HG02938 (cell line): ENCODE results near the gene SPSB3.

Source experiments
- ATAC-seq: cut with Tn5 transposase; IDR thresholded peaks from one replicate; pipeline ENCODE4 v1.9.1; 2021; ENCODE audit warnings: mild to moderate bottlenecking, moderate library complexity; ENCODE audit not compliant: unreplicated experiment

SPSB3 gene

DNA sequence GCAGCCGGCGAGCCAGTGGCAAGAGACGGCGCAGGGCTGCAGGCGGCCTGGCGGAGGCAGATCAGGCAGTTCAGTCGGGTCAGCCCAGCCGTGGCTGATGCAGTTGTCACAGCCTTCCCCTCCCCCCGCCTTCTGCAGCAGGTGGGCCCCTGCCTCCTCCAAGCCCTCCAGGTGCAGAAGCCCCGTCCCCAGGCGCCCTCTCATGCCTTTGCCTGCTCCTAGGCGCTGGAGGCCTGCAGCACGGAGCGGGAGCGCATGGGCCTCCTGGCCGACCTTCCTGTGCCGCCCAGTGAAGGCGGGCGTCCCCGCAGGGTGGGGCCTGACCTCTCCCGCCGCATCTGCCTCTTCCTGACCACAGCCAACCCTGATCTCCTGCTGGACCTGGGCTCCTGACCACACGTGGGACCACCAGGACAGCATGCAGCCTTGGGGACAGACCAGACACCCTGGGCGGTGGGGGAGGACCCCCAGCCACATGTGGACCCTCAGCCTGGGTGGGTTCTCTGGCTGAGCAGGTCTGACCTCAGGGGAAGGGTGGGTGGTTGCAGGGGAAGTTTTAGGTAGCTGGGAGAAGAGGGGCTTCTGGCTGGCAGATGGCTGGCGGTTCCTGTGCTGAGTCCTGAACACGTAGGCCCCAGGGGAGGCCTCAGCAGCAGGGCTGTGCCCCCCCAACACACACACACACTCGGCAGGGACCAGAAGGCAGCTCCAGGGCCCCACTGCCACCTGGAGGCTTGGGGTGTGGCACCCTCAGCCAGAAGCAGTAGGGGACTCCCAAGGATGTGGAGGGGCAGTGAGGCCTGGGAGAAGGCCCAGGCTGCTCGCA lies 6.3 kb downstream of the SPSB3 start:
- ATAC-seq, result no peak

DNA sequence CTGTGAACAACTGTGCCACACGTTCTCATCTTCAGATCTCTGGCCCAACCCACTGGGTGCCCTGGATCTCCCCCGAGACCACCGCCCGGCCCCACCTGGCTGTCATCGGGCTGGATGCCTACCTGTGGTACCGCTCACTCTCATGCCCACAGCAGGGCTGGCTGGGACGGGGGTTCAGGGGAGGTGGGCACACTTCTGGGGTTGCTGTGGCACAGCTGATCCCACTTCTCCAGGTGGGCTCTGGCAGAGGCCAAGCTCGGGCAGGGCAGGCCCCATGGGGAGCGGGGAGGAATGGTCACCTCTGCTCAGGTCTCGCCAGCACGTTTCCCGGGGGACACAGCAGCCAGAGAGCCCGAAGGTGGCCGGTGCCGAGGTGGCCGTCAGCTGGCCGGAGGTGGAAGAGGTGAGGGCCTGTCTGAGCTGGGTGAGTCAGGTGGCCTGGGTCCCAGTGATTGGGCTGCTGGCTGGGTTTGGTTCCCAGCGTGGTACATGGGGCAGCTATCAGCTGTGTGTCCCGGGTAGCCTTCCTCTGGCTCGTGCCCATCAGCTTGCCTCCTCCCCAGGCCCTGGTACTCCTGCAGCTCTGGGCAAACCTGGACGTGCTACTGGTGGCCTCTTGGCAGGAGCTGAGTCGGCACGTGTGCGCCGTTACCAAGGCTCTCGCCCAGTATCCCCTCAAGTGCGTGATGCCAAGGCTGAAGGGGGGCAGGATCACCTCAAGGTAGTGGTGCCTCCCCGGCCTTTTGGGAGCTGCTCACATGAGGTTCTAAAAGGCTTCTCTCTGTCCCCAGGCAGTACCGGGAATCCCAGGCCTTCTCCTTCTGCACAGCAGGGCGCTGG lies 7.1 kb downstream of the SPSB3 start:
- ATAC-seq, result no peak

DNA sequence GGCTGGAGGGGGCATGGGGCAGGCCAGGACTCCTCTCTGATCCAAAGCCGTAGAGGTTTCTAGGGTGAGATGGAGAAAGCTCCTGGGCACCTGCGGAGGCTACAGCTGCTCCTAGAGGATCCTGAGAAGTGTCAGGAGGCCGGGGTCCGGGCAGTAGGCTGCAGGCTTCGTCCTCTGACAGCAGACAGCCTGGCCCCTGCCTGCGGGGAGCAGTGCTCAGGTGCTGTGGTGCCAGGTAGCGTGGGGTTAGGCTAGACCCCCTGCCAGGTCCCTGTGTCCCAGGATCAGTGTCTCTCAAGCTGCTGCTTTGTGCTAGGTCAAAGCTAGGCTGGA lies 8.0 kb downstream of the SPSB3 start:
- no peak for ATAC-seq

DNA sequence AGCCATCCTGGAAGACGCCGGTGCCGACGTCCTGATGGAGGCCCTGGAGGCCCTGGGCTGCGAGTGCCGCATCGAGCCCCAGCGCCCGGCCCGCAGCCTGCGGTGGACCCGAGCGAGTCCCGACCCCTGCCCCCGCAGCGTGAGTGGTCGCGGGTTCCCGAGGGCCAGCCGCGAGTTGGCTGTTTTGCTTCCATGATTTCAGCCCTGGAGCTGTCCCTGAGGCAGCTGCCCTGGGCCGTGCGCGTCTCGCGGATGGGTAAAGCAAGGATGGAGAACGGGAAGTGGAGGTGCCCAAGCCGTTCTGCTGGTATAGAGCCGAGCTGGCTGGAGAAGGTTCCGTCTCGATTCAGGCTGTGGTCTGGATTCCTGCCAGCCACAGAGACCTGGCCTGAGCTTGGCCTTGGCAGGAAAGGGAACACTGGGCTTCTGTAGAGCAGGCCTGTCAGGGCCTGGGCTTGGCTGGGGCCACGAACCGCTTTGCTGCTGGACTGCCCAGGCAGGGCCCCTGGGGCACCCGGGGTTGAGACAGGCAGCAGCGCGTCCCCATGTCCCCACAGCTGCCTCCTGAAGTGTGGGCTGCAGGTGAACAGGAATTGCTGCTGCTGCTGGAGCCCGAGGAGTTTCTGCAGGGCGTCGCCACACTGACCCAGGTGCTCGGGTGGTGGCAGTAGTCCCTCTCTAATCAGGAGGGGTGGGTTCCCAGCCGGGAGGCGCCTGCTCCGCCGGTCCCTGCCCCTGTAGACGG lies 8.5 kb downstream of the SPSB3 start:
- no peak for ATAC-seq

DNA sequence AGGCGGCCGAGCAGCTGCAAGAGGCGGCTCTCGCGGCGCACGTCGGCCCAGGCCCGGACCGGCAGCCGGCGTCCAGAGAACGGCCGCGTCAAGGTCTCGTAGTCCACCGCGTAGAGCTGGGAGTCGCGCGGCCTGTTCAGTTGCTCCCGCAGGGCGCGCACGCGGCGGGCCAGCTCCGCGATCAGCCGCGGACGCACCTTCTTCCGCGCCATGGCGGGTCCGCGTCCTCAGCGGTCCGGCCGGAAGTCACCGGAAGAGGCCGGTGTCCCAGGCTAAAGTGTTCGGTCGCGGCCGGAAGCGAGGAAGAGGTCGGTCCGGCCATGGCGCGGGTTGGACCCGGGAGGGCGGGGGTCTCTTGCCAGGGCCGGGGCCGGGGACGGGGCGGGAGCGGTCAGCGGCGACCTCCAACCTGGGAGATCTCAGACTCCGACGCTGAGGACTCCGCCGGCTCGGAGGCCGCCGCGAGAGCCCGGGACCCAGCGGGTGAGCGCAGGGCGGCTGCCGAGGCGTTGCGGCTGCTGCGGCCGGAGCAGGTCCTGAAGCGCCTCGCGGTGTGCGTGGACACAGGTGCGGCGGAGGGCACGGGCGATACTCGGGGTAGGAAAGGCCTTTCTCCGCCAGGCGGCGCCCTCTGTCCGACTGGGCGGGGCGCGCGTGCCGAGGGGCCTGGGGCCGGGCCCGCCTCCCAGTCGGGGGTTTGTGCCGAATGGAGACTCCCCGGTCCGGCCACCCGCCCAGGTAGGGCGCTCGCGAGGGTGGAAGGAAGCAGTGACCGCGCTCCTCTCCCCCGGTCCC lies 9.3 kb downstream of the SPSB3 start, which contains the start of gene MRPS34:
MRPS34 (minus strand) TSS at position 227 of the 795 bp plus-strand sequence; CDS start at position 212, 15 bp downstream.
- ATAC-seq, result no peak

DNA sequence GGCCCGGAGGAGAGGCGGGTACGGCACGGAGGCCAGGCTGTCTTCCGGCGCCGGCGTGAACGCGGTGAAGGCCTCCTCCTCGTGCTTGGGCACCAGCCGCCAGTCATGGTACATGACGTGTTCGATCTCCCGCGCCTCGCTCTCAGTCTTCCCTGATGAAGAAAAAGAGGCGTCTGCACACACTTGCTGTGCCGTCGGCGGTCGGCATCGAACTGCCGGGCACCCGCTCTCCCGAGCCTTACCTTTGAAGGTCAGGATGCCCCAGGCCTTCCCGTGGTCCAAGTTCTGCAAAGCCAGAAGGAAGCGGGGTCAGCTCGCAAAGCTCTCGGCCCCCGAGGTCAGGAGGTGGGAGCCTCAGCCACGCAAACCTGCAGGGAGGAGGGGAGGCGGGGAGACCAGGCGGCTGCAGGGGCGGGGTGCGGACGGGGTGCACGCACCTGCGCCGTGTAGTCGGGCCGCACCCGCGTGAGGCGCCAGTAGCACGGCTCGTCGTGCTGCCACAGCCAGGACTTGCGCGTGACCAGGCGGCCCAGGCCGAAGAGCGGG lies 9.9 kb downstream of the SPSB3 start, which contains the start of gene EME2:
EME2 (plus strand) TSS at position 449 of the 546 bp plus-strand sequence. CDS start 418 bp downstream, outside the sequence.
- no peak for ATAC-seq

DNA sequence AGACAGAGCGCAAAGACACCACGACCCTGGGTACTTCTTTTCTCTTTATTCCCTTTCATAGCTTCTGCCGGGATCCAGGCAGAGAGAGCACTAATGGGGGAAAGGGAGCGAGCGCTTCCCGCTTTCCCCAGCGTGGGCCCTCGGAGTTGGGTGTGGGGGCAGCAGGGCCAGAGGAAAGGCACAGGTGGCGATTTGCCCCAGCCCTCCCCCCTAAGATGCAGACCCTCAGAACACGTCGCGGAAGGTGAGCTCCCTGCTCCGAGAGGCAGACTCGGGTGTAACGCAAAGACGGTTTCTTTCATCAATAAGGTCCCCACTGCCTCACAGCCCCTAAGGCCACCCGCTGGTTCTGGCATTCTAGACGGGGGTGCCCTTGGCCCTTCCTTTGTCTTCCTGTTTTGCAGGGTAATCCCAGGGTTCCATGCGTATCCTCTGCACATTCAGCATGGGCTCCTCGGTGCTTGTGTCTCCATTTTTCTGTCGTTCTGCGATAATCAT lies 10.5 kb downstream of the SPSB3 start:
- ATAC-seq, result no peak

DNA sequence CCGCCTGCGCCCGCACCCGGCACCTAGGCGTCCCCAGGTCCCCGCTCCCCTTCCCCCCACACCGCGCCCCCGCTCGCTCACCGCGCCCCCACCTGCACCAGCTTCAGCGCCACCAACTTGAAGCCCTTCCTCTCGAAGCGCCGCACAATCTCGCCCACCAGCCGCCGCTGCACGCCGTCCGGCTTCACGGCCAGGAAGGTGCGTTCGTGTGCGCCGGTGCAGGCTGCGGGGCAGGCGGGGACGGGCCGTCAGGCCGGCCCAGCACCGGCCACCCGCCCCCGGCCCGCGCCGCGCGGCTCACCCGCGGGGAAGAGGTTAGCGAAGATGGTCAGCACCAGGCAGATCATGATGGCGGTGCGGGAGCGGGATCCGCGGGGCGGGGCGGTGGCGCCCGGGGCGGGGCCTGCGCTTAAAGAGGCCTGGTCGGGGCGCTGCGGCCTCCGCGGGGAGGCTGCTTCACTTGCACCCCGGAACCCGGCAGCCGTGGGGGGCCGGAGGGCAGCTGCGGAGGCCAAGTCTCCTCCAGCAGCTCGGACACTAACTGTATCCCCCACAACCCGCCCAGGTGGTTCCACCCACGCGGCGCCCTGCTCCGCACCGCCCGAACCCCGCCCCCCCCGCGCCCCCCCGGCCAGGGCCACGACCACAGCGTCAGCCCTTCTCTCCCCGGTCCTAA lies 11.0 kb downstream of the SPSB3 start, which contains the start of gene NME3:
NME3 (minus strand) TSS at position 356 of the 676 bp plus-strand sequence; CDS start at position 347, 9 bp downstream.
- ATAC-seq, result no peak

DNA sequence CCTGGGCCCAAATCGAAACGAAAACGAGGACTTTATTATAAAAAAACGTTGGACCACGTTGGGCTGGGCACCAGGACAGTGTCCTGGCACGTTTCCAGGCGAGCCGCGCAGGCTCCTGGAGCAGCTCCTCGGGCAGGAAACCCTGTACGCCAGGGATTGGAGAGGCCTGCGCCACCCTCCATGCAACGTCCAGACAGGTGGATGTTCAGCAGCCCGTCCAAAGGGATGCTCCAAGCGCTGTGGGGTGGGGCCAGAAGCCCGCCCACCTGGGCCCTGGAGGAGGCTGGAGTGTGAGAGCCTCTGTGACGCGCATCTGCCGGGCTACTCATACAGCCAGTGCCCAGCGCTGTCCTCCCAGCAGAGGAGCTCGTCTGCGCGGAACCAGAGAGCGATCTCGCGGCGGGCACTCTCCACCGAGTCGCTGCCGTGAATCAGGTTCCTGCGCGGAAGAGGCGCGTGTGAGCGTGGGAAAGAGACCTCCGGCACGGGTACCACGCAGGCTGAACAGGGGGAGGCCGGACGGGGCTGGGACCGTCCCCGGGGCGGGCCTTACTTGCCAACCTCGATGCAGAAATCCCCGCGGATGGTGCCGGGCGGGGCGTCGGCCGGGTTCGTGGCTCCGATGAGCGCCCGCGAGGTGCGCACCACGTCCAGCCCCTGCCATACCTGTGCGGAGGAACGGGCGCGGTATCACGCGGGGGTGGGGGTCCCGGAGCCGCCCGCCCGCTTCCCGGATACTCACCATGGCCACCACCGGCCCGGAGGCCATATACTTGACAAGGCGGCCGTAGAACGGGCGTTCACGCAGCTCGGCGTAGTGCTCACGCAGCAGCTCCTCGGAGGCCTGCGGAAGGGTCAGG lies 11.8 kb downstream of the SPSB3 start:
- no peak for ATAC-seq

DNA sequence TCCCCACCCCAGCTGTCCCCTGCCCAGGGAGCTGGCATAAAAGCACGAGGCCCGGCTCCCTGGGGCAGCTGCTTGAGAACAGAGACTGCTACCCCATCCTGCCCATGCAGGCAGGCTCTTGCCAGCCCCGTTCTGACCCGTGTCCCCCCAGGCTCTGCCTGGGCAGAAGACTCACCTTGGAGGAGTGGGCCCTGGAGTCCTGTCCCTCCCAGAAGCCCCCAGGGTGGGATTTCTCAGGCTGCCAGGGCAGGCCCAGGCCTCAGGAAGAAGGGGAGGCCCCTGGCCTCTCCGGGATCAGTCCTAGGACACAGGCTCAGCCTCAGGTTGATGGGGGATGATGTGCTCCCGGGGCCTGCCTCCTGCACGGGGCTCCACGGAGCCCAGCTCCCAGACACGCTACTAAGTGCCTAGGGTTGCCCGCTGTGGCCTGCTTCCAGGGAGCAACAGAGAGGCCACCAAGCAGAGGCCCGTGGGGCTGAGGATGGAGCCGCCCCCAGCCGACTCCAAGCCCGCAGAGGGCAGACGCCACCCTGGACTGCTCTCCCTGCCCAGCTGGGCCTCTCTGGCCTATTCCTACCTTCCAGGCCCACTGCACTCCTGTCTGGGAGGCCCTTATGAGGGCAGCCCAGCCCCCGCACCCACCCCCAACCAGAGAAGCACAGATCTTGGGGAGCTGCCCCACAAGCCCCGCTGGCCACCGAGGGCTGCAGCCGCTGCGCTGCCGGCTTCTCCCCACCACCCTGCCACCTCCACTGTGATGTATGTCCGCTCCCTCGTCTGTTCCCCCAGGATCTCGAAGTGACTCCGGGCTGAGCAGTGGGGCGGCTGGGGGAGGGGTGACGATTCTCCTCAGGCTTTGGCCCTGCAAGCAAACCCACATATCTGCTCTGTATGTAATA lies 12.7 kb downstream of the SPSB3 start:
- ATAC-seq, result no peak

DNA sequence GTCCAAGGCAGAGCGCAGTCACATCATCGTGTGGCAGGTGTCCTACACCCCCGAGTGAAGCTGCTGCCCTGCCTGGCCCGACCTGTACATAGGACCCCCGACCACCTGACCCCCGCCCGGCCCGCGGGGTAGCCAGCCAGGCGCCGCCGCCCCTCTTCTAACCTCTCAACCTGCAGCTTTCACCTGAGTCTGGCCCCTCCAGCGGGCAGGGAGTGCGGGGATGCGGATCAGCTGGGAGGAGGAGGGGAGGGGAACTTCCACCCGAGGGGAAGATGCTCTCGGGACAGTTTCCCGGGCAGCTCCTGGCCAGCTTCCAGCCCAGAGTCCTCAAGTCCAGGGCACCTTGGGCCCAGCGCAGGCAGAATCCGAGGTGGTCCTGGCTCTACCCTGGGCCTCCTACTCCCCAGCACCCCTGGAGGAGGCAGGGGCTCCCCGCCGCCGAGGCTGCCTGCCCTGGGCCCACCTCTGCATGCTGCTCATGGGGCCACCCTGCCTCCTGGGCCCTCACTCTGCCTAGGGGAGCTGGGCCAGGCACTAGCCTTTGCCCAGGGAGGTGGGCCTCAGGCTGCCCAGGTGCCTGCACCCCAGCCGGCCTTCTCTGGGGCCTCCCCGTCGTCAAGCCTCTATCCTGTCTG lies 13.5 kb downstream of the SPSB3 start:
- ATAC-seq, result no peak

DNA sequence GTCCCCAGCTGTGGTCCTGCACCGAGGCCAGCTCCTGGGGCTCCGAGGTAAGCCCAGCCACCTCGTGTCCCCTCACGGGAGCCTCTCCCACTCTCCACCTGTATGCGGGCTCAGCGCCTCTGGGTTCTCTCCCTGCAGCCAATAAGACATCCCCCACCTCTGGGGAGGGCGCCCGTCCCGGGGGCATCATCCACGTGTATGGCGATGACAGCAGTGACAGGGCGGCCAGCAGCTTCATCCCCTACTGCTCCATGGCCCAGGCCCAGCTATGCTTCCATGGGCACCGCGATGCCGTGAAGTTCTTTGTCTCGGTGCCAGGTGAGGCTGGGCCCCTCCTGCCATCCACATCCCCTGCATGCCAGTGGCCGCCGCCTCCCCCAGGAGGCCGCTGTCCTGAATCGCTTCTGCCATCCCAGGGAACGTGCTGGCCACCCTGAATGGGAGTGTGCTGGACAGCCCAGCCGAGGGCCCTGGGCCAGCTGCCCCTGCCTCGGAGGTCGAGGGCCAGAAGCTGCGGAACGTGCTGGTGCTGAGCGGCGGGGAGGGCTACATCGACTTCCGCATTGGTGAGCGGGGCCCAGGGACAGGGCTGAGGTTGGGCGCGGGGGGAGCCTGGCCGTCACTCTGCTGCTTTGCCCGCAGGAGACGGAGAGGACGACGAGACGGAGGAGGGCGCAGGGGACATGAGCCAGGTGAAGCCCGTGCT lies 14.2 kb downstream of the SPSB3 start:
- ATAC-seq, result no peak

DNA sequence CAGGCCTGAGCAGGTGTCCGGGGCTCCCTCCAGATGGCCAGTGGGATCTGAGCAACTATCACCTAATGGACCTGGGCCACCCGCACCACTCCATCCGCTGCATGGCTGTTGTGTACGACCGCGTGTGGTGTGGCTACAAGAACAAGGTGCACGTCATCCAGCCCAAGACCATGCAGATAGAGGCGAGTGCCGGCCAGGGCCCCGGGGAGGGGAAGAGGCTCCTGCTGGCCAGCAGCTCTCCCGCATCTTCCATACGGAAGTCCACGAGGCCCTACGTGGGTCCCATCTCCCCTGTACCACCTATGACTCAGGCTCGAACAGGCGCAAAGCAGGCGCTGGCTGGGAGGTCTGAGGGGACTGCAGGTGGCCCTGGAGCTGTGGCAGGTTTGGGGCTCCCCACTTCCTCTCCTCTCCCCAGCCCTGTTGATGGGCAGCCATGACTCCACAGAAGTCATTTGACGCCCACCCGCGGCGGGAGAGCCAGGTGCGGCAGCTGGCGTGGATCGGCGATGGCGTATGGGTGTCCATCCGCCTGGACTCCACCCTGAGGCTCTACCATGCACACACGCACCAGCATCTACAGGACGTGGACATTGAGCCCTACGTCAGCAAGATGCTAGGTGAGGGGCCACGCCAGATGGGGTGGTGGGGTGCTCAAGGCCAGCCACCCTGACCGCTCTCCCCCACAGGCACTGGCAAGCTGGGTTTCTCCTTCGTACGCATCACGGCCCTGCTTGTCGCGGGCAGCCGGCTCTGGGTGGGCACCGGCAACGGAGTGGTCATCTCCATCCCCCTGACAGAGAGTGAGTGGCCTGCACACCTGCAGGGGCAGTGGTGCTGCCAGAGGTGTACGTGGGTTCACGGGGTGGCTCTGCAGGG lies 15.0 kb downstream of the SPSB3 start:
- ATAC-seq, result no peak

DNA sequence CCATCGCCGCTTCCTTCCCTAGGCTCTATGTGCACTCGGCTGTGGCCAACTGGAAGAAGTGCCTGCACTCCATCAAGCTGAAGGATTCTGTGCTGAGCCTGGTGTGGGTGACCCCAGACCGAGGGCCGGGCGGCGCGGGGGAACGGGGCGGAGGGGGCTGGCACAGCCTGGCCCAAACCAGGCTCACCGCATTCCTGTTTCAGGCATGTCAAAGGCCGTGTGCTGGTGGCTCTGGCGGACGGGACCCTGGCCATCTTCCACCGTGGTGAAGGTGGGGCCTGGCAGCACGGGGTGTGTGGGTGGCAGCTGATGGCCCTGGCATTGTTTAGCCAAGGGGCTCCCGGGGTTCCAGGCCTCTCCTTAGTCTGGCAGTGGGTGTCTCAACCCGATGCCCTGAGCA lies 15.7 kb downstream of the SPSB3 start:
- no peak for ATAC-seq

DNA sequence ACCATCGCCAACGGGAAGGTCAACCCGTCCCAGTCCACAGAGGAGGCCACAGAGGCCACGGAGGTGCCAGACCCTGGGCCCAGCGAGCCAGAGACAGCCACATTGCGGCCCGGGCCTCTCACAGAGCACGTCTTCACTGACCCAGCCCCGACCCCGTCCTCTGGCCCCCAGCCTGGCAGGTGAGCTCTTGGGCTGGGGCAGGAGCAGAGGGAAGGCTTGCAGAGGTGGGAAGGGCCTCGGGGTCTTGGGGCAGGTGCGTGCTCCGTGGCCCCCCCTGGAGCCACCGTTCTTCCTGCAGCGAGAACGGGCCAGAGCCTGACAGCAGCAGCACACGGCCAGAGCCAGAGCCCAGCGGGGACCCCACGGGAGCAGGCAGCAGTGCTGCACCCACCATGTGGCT lies 16.1 kb downstream of the SPSB3 start:
- ATAC-seq, result no peak
